CD4-positive, alpha-beta T cell treated with Interleukin-15 for 1 hour (primary cell): ENCODE data around the gene IFITM10.
A peak's percentile ranks its signal among the peaks of the same experiment; 100 is the strongest.

Experiments used
- DNase-seq: peaks from one replicate; pipeline ENCODE4 v3.0.0-alpha.2; 2020

Gene IFITM10

GRCh38 chr11:1777737-1778136, 27.3 kb upstream of the IFITM10 start:
- DNase-seq, result peak; percentile 41

- no peak for DNase-seq
Observed at GRCh38 chr11:1776944-1777715, 26.7 kb upstream of the IFITM10 start.

- no peak for DNase-seq
Observed at GRCh38 chr11:1776331-1776851, 26.0 kb upstream of the IFITM10 start.

GRCh38 chr11:1774886-1775285, 24.5 kb upstream of the IFITM10 start:
- no peak for DNase-seq

GRCh38 chr11:1773994-1774550, 23.7 kb upstream of the IFITM10 start:
- peak; percentile 8 for DNase-seq

GRCh38 chr11:1773131-1773993, 23.0 kb upstream of the IFITM10 start:
- peak; percentile 16 for DNase-seq

GRCh38 chr11:1772270-1773130, 22.1 kb upstream of the IFITM10 start:
- DNase-seq, result peak; percentile 69

- peak; percentile 55 for DNase-seq
Observed at GRCh38 chr11:1771700-1772099, 21.3 kb upstream of the IFITM10 start.

- DNase-seq, result no peak
Observed at GRCh38 chr11:1771273-1771672, 20.9 kb upstream of the IFITM10 start.

- DNase-seq, result peak; percentile 52
Observed at GRCh38 chr11:1770528-1770927, 20.1 kb upstream of the IFITM10 start.

- DNase-seq, result no peak
Observed at GRCh38 chr11:1770061-1770460, 19.7 kb upstream of the IFITM10 start.

- peak; percentile 16 for DNase-seq
Observed at GRCh38 chr11:1769304-1769936, 19.0 kb upstream of the IFITM10 start.

- no peak for DNase-seq
Observed at GRCh38 chr11:1768141-1768469, 17.7 kb upstream of the IFITM10 start.

GRCh38 chr11:1767399-1768140, 17.2 kb upstream of the IFITM10 start:
- DNase-seq, result peak; percentile 15

GRCh38 chr11:1766719-1767398, 16.5 kb upstream of the IFITM10 start:
- peak; percentile 15 for DNase-seq

- no peak for DNase-seq
Observed at GRCh38 chr11:1765871-1766718, 15.7 kb upstream of the IFITM10 start.

- peak; percentile 84 for DNase-seq
Observed at GRCh38 chr11:1763796-1764661, 13.6 kb upstream of the IFITM10 start, which contains the start of gene CTSD. TSS of gene CTSD (minus strand) at chr11:1763927. CDS start at chr11:1763859, 68 bp downstream.

GRCh38 chr11:1763336-1763795, 13.0 kb upstream of the IFITM10 start:
- no peak for DNase-seq
